Measurements from ENCODE around the gene TTC7B.

DNA sequence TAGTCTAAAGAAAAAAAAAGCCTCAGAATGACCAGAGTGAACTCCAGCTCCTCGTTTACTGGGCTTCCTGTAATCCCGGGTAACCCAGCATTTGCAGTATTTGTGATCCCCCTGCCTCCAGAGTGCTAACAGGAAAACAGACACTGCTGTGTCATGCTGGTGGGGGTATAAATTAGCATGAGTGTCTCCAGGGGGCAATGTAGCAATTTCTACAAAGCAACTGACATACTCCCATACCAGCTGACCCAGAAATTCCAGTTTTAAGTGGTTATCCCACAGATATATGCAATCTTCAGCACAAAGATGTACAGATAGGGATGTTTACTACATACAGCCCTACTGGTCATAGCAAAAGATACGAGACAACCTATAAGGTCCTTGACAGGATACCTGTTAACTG lies 18.8 kb downstream of the TTC7B start:
- TF ChIP-seq POLR2AphosphoS5 (IDR thresholded peaks at IDR 0.05; ENCODE audit: low read depth, low read length) (no peak), SIN3A (IDR thresholded peaks at IDR 0.05; ENCODE audit: borderline replicate concordance, insufficient read depth, low read length) (no peak), TAF1 (IDR thresholded peaks at IDR 0.05; ENCODE audit: borderline replicate concordance, insufficient read depth, low read length) (no peak), FOXP2 (optimal IDR thresholded peaks at IDR 0.05; ENCODE audit: borderline replicate concordance, extremely low read depth, extremely low read length, insufficient read depth) (no peak)
- TF ChIP-seq, protein P1, sequence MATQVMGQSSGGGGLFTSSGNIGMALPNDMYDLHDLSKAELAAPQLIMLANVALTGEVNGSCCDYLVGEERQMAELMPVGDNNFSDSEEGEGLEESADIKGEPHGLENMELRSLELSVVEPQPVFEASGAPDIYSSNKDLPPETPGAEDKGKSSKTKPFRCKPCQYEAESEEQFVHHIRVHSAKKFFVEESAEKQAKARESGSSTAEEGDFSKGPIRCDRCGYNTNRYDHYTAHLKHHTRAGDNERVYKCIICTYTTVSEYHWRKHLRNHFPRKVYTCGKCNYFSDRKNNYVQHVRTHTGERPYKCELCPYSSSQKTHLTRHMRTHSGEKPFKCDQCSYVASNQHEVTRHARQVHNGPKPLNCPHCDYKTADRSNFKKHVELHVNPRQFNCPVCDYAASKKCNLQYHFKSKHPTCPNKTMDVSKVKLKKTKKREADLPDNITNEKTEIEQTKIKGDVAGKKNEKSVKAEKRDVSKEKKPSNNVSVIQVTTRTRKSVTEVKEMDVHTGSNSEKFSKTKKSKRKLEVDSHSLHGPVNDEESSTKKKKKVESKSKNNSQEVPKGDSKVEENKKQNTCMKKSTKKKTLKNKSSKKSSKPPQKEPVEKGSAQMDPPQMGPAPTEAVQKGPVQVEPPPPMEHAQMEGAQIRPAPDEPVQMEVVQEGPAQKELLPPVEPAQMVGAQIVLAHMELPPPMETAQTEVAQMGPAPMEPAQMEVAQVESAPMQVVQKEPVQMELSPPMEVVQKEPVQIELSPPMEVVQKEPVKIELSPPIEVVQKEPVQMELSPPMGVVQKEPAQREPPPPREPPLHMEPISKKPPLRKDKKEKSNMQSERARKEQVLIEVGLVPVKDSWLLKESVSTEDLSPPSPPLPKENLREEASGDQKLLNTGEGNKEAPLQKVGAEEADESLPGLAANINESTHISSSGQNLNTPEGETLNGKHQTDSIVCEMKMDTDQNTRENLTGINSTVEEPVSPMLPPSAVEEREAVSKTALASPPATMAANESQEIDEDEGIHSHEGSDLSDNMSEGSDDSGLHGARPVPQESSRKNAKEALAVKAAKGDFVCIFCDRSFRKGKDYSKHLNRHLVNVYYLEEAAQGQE (IDR thresholded peaks at IDR 0.05; ENCODE audit: insufficient read depth in 1 of 2, low read depth in 2 of 2, low read length in 2 of 2), result no peak
